Activated T-cell treated with anti-CD3 and anti-CD28 coated beads for 48 hours (primary cell): ENCODE measurements around the gene CHEK1.
"Not testable (repeated sequence)": the region's sequence is repeated elsewhere in the genome, so short reads cannot be mapped to it uniquely, and the experiment has no call there.

ENCODE experiments used
- DNase-seq: peaks from one replicate; pipeline ENCODE4 v3.0.0-alpha.2; 2020; ENCODE audit warnings: low read depth

CHEK1 gene

DNA sequence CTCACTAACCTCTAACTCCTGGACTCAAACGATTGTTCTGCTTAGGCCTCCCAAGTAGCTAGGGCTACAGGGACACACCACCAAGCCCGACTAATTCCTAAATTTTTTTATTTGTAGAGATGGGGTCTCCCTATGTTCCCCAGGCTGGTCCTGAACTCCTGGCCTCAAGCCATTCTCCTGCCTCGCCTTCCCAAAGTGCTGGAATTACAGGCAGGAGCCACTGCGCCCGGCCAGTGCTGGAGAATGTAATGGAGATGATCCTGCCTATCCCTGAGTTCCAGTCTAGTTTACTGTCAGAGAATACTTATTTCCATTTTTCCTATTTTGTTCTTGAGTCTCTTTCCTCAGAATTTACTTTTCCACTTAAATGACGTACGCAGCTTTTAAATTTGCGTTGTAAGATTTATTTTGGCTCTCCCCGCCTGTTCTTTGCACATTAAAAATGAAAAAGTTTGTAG lies at the start of gene CHEK1:
TSS of gene CHEK1 (plus strand) at position 408 of the 458 bp plus-strand sequence. CDS start 1,606 bp downstream, outside the sequence.
- no peak for DNase-seq

- DNase-seq, result not testable (repeated sequence)
Measured at GRCh38 chr11:125577181-125577580, 47.8 kb upstream of the CHEK1 start.

GRCh38 chr11:125578783-125579182 lies 46.2 kb upstream of the CHEK1 start:
- DNase-seq, result no peak

GRCh38 chr11:125579811-125580210 lies 45.2 kb upstream of the CHEK1 start:
- DNase-seq, result no peak

GRCh38 chr11:125583496-125583895 lies 41.5 kb upstream of the CHEK1 start:
- no peak for DNase-seq

DNA sequence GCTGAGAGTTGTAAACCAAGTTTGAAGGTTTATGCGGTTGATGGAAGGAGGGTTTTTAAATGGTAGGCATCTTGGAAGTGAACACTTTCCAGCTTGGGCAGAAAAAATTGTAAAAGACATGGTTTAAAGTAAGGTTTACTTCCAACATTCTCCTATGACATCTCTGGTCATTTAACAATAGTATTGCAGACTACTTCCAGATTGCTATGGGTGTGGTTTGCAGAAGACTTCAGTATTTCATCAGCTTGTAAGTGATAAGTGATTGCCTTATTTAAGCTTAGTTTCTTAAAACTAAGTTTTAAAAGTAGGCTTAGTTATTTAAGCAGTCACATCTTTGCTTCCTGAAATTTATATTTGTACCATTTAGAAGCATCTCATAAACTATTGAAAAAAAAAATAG lies 39.5 kb upstream of the CHEK1 start:
- no peak for DNase-seq

DNA sequence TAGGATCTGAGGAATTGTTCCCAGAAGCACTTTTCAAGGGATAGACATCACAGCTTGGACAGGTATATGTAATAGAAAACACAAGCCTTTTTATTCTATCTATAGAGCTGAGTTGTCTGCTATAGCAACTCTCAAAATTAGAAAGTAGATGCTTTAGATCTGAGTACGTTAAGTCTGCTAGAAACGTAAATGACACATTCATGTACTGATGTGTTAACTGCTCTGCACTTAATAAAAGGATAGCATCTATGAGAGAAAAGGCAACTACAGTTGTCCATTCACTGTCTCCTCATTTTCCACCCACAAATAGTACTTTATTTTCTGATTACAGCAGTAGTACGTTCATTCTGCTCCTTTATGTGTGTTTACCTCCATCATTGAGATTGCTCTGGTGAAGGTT lies 38.3 kb upstream of the CHEK1 start:
- DNase-seq, result no peak

DNA sequence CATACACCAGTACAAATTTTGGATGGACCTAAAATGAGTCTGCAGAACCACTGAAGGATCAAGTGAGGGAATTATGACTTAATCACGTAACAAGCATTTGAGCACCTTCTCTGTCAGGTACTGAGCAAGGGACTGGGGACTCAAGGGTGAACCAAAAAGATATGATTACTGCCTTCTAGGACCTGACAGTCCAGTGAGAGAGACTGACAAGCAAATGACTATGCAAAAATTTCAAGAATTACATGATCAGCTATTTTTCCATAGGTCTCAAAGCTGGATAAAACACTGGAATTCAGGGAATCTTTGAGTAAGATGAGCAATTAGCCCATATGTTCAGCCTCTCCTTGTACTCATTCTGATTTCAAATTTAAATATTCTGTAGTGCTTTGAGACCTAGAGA lies 37.5 kb upstream of the CHEK1 start:
- no peak for DNase-seq

DNA sequence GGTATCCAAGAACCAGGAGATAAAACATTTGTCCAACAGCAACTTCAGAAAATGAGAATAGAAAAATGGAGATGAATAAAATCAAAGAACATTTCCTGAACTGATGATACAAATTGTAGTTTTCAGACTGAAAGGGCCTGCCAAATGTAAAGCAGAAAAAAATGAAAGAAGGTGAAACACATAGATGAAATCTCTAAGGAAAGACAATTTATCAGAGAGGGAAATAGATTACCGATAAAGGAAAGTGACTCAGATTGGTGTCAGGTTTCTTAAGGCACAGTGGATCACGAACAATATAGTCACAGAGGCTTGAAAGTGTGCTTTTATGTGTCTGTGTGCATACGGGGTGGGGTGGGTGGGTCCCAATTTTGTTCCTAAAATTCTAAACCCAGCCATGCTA lies 36.5 kb upstream of the CHEK1 start:
- no peak for DNase-seq

DNA sequence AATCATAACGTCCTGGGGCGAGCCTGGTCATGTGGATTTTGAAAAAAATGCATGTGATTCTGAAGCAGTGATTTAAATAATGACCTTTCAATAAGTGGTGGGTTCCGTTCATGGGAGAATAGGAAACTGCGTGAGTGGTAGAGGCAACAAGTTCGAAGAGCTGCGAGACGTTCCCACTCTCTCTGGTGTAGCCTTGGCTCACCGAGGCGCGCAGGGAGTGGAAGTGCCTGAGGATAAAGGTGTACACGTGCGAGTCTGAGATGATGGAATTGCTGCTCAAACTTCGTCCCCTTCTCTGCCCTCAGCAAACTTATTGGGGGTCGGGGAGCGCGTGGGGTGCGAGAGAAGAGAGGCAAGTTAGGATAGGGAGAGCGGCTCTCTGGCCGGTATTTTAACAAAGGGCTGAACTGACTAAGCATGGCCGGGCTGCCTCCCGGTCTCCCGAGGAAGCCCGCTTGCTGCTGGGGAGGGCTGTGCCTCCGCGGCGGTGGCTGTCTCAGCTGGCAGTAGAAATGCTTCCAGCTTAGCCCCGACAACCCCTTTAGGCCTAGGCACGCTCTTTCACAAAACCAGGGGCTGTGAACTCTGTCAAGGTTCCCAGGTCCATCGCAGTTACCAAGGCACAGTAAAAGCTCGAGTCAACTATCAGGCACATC lies 33.2 kb upstream of the CHEK1 start:
- DNase-seq, result peak; percentile 21

- peak; percentile 94 for DNase-seq
Measured at GRCh38 chr11:125592305-125593113, 32.5 kb upstream of the CHEK1 start, which contains the start of gene STT3A. Gene STT3A (plus strand): TSS chr11:125592852. CDS start chr11:125595916, 3,064 bp downstream.

GRCh38 chr11:125593114-125593820 lies 31.7 kb upstream of the CHEK1 start:
- DNase-seq, result no peak

DNA sequence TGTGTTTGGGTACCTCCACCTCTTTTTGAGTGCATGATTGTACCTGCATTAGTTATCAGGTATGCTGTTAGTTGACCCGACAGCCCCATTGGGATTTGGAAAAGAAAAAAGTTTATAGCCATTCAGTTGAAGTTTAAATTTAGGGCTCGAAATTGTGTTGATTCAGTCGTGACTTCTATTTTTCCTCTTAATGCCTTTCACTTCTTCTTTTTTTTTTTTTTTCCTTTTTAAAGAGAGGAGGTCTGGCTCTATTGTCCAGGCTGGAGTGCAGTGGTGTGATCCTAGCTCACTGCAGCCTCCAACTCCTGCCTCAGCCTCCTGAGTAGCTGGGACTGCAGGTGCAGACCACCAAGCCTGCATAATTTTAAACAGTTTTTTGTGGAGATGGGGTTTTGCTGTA lies 30.0 kb upstream of the CHEK1 start:
- no peak for DNase-seq

- no peak for DNase-seq
Measured at GRCh38 chr11:125600663-125601062, 24.3 kb upstream of the CHEK1 start.

GRCh38 chr11:125603207-125603606 lies 21.8 kb upstream of the CHEK1 start:
- DNase-seq, result no peak

- DNase-seq, result no peak
Measured at GRCh38 chr11:125605417-125605816, 19.5 kb upstream of the CHEK1 start.

- DNase-seq, result no peak
Measured at GRCh38 chr11:125609545-125609944, 15.4 kb upstream of the CHEK1 start.

DNA sequence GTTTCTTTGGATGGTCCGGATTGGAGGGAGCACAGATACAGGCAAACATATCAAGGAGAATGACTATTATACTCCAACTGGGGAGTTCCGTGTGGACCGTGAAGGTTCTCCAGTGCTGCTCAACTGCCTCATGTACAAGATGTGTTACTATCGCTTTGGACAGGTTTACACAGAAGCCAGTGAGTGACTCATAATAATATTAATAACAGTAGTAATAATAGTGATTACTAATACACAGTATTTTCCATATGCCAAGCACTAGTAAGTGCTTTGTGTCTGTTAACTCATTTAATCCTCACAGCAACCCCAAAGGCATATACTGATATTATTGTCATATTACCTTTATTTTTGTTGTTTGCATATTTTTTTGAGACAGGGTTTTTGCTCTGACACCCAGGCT lies 6.6 kb upstream of the CHEK1 start:
- DNase-seq, result no peak

- DNase-seq, result no peak
Measured at GRCh38 chr11:125621995-125622394, 3.0 kb upstream of the CHEK1 start.

- no peak for DNase-seq
Measured at GRCh38 chr11:125623064-125623463, 1.9 kb upstream of the CHEK1 start.

DNA sequence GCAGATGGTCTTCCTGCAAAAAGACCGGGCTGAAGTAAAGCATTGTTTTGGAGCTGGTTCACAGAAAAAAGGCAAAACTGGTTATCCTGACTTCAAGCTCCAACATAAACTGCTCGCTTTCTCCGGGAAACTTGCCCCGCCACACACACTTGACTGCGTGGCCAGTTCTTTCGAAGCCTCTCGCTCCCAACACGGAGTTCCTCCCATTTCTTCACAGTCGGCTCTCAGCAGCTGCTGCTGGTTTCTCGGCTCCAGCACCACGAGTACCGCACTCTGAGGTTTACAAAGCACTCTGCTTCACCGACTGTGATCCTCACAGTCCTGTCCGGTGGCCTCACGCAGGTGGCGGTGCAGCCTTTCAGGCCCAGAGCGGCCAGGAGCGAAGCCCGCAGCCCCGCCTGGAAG lies 264 bp downstream of the CHEK1 start:
- no peak for DNase-seq

DNA sequence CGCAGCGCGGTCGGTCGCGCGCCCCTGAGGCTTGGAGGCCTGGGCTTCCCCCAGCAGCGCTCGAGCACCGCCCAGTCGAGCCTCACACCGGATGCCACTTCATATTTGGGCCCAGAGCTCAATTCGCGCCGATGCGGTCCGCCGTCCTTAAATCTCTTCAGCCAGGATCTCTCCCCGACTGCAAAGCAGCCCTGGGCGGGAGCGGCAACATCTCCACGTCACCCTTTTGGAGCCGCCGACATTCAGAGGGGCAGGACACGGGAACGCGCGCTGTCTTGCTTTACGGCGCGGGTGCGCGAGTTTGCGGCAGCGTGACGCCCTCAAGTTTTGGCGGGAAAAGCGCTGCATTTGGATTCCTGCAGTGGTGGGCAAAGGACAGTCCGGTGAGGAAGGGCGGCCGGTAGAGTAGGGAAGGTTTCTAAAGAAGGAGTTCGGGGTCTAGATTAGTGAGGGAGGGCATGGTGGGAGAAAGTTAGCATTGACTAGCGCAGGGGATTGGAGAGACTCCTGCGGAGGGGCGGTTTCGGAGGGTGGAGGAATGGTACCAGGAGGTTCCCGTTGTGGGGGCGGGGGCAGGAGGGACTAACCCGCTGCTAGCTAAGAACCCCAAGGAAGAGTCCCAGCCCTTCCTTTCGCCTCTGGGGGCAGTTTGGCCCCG lies 796 bp downstream of the CHEK1 start:
- peak; percentile 86 for DNase-seq
